Upper lobe of left lung (tissue), 4 donors: Measurements from ENCODE around the gene CAT.

Experiments
- POLR2A ChIP-seq, 4 donors: fragments of 450-650 bp; IDR thresholded peaks; one replicate each; pipeline ENCODE4 v1.5.1; 2016 to 2017; ENCODE audit warnings: antibody characterized with exemption in 4 of 4, mild to moderate bottlenecking in 2 of 4
- TF ChIP-seq, protein P1 (sequence below), 6 experiments: fragments of 450-650 bp in 4 of 6; fragments of 200-600 bp in 2 of 6; sonication (generic) in 2 of 6; IDR thresholded peaks; one replicate each; pipeline ENCODE4 v1.5.1; 2016 to 2019; ENCODE audit warnings: antibody characterized with exemption in 6 of 6

DNA sequence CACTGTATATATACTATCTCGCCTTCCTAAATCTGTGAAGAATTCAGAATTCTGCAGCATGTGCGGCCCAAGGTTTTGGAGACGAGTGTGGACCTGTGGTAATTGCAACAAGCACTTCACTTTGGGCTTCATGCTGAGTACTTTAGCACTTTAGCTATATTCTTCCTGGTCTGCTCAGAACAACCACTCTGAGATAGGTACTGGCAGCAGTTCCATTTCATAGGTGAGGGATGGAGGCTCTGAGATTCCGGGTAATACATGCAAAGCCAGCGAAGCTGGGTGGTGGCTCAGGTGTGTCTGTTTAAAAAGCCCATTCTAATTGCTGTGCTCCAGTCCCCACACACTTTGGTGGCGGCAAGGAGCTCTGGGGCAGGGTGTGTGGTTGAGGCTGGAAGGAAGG is 68.4 kb downstream of the CAT start:
- TF ChIP-seq, protein P1, sequence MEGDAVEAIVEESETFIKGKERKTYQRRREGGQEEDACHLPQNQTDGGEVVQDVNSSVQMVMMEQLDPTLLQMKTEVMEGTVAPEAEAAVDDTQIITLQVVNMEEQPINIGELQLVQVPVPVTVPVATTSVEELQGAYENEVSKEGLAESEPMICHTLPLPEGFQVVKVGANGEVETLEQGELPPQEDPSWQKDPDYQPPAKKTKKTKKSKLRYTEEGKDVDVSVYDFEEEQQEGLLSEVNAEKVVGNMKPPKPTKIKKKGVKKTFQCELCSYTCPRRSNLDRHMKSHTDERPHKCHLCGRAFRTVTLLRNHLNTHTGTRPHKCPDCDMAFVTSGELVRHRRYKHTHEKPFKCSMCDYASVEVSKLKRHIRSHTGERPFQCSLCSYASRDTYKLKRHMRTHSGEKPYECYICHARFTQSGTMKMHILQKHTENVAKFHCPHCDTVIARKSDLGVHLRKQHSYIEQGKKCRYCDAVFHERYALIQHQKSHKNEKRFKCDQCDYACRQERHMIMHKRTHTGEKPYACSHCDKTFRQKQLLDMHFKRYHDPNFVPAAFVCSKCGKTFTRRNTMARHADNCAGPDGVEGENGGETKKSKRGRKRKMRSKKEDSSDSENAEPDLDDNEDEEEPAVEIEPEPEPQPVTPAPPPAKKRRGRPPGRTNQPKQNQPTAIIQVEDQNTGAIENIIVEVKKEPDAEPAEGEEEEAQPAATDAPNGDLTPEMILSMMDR (IDR thresholded peaks at IDR 0.05): no peak
- peak in 1 of 4 donors; percentile 45 for TF ChIP-seq POLR2A (IDR thresholded peaks at IDR 0.05)
